Mesothelial cell of epicardium (in vitro differentiated cells): ENCODE results near the gene LRRC46. TPM values are rescaled to one million over a fixed set of nuclear protein-coding genes. Genes with fewer than 3 reads are reported as not detected.

ENCODE experiments used
- DNase-seq, 2 experiments: peaks; one replicate each; pipeline ENCODE4 v3.0.0; 2021; ENCODE audit warnings: low spot score in 2 of 2; ENCODE audit not compliant: unreplicated experiment in 2 of 2
- H3K27ac Mint-ChIP-seq: 2 replicates; pipeline ENCODE4 v1.8.0; 2021; ENCODE audit warnings: mixed read lengths
- H3K27me3 Mint-ChIP-seq: 2 replicates; pipeline ENCODE4 v1.8.0; 2021; ENCODE audit warnings: low read depth, mixed read lengths
- H3K36me3 Mint-ChIP-seq: 2 replicates; pipeline ENCODE4 v1.8.0; 2021; ENCODE audit warnings: mixed read lengths
- H3K4me1 Mint-ChIP-seq: 2 replicates; pipeline ENCODE4 v1.8.0; 2021; ENCODE audit warnings: mixed read lengths
- H3K4me3 Mint-ChIP-seq: 2 replicates; pipeline ENCODE4 v1.8.0; 2021; ENCODE audit warnings: mild to moderate bottlenecking, moderate library complexity, mixed read lengths
- H3K9me3 Mint-ChIP-seq: 2 replicates; pipeline ENCODE4 v1.8.0; 2021; ENCODE audit warnings: mixed read lengths
- total RNA-seq: library from RNA; stranded (reverse); gene quantifications from 3 replicates; pipeline ENCODE4 v1.2.1, GENCODE V29; 2021
- TF ChIP-seq, protein P1 (sequence below): fragments of 200-600 bp; sonication (generic); IDR thresholded peaks from one replicate; pipeline ENCODE4 v1.5.0; 2021; ENCODE audit warnings: antibody characterized with exemption; ENCODE audit not compliant: unreplicated experiment

The LRRC46 gene, protein sequence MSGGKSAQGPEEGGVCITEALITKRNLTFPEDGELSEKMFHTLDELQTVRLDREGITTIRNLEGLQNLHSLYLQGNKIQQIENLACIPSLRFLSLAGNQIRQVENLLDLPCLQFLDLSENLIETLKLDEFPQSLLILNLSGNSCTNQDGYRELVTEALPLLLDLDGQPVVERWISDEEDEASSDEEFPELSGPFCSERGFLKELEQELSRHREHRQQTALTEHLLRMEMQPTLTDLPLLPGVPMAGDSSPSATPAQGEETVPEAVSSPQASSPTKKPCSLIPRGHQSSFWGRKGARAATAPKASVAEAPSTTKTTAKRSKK
- total RNA-seq: 0.16 TPM in 1 of 3 replicates, not detected in the others

DNA sequence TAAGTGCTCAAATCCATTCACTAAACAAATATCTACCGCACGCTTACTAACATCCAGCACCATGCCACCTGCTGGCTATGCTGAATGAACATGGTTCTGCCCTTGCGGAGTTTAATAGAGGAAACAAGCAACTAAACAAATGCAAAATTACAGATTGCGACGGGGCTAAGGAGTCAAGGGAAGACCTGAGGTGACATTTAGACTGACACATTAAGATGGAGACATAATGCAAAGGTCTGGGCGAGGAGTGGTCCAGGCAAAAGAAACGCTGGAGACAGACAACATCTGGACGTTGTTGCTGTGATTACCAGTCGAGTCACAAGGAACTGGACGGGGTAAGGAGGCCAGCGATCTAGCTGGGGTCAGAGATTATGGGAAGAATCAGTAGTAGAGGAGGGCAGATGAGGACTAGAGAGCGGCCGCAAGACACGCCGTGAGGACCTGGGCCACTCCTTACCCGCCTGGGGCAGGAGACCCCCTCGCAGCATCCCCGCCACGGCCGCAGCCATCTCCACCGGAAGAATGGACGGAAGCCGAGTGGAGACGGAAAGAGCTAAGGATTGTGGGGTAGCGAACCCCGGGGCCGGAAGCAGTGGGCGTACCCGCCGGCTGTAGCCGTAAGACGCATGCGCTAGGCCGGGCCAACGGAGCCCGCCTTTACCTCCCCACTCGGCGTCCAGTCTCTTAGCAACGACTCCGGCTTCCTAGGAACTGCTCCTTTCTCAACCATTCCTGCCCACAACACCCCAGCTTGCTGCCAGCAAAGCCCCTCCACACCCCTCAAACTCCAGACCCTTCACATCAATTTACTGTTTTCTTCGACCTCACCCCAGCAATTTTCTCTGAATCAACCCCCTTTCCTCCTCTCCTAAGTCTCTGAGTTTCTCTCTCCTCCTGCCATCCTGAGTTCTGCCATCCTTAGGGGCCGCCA is at the start of gene LRRC46, which contains the start of gene MRPL10:
TSS of gene LRRC46 (plus strand) at position 668 of the 931 bp plus-strand sequence. CDS start 320 bp downstream, outside the sequence.
TSS of gene MRPL10 (minus strand) at position 539 of the 931 bp plus-strand sequence. CDS start at position 509, 30 bp downstream.
- Mint-ChIP-seq H3K9me3 (no peaks in the 10 kb centered on the region), H3K27ac (peak within 1 kb of the TSS; percentile 89), H3K4me3 (peak within 1 kb of the TSS; percentile 87), H3K36me3 (peaks cover 9% of the 10 kb centered on the region), H3K4me1 (peaks cover 18% of the 10 kb centered on the region), H3K27me3 (no peaks in the 10 kb centered on the region)
- TF ChIP-seq, protein P1, sequence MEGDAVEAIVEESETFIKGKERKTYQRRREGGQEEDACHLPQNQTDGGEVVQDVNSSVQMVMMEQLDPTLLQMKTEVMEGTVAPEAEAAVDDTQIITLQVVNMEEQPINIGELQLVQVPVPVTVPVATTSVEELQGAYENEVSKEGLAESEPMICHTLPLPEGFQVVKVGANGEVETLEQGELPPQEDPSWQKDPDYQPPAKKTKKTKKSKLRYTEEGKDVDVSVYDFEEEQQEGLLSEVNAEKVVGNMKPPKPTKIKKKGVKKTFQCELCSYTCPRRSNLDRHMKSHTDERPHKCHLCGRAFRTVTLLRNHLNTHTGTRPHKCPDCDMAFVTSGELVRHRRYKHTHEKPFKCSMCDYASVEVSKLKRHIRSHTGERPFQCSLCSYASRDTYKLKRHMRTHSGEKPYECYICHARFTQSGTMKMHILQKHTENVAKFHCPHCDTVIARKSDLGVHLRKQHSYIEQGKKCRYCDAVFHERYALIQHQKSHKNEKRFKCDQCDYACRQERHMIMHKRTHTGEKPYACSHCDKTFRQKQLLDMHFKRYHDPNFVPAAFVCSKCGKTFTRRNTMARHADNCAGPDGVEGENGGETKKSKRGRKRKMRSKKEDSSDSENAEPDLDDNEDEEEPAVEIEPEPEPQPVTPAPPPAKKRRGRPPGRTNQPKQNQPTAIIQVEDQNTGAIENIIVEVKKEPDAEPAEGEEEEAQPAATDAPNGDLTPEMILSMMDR: no peak
- DNase-seq: peak; percentile 88 to 97

DNA sequence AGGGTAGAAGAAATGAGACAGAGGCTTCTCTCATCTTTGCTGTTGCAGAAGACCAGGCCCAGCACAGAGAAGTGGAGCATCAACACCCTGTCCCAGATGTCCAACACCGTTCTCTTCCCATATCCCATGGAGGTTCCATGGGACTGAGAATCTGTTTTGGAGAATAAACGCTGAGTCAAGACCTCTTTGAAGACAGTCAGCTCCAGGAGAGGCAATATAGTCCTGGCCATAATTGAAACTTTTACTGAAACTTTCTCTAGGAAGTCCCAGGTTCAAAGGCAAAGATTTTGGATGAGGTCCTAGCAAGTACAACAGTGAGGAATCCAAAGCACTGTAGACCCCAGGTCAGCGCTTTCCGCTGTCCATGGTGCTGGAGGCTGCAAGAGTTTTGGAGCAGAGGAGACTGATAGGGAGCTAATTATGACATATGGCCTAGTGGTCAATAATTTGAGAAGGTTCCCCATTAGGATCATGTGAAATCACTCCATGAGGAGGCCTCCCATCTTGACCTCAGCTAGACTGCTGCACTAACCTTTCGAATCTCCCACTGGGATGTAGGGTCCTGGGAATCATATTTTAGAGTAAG is 45.8 kb upstream of the LRRC46 start:
- H3K27me3 Mint-ChIP-seq: peaks cover 85% of the 10 kb centered on the region
- no peak overlapping the region for H3K4me3 Mint-ChIP-seq
- peaks cover 3% of the 10 kb centered on the region for H3K4me1 Mint-ChIP-seq
- H3K36me3 Mint-ChIP-seq: no peaks in the 10 kb centered on the region
- TF ChIP-seq, protein P1: no peak
- no peaks in the 10 kb centered on the region for H3K9me3 Mint-ChIP-seq
- peak; percentile 45 to 62 for DNase-seq
- H3K27ac Mint-ChIP-seq: no peak overlapping the region

DNA sequence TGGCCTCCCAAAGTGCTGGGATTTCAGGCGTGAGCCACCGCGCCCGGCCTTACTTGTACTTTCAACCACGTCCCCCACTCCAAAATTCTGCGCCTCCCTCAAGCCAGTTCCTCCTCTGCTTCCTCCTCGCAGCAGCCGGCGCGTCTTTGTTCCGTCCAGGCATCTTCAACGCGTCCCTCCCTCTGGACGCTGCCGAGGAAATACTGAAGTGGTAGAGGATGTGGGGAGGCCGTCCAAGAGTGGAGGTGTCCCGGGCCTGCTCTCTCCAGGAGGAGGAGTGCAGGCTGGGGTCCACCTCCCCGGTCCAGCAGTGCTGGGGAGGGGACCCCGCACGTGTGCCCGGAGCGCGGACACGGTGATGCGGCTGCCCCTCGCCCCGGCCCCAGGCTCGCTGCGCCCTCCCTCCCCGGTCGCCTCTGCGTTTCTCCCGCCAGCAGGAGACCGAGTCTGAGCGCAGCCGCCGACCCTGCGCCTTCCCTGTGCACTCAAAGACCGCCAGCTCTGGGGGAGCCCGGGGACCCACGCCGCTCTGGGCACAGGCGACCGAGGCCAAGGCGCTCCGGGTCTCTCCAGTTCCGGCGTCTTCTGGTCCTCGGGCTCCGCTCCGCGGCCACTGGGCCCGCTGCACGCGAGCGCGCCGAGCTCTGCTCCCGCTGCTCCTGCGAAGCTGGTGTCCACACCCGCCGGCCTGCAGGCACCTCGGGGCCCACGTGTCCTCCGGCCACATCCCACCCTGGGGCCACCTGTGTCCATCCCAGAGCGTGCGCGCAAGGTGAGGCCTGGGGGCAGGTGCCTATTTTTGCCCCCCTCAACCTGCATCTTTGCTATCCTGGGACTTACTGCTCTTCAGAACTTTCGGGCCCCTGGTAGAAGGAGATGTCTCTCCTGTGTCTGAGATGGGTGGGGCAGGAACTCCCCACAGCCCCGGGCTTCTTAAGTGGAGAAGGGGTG is 41.6 kb upstream of the LRRC46 start:
- Mint-ChIP-seq H3K4me1 (peaks cover 3% of the 10 kb centered on the region), H3K4me3 (peak overlapping the region; percentile 49), H3K27ac (no peak overlapping the region), H3K9me3 (no peaks in the 10 kb centered on the region), H3K36me3 (no peaks in the 10 kb centered on the region), H3K27me3 (peaks cover 92% of the 10 kb centered on the region)
- peak in 1 of 2 experiments; percentile 60 for DNase-seq
- TF ChIP-seq, protein P1: no peak

DNA sequence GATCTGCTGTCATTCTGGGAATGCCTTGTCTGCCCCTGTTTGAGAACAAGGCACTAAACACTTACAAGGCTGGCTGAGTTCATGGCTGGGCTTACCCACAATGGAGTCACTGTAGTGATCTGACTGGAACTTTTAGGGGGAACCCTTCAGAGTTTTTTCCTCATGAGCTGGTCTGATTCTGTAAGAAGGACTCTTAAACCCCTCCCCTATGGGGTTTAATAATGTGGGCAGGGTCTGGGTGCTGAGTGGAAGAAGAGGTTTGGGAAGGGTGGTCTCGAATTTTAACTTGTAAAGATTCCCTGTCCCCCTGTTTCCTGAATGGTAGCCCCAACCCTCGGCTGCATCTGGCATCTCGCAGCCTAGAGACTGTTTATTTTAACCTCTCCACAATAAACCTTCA is 40.4 kb upstream of the LRRC46 start:
- Mint-ChIP-seq H3K27me3 (peaks cover 90% of the 10 kb centered on the region), H3K27ac (no peak overlapping the region), H3K36me3 (no peaks in the 10 kb centered on the region), H3K4me3 (peak overlapping the region; percentile 20), H3K9me3 (no peaks in the 10 kb centered on the region), H3K4me1 (peaks cover 3% of the 10 kb centered on the region)
- peak in 1 of 2 experiments; percentile 30 for DNase-seq
- TF ChIP-seq, protein P1: no peak
